Colonic mucosa (tissue), 4 donors: ENCODE data around the gene GAL3ST1. TPM values are rescaled to one million over a fixed set of nuclear protein-coding genes. Genes with fewer than 3 reads are reported as not detected.

ENCODE experiments used
- DNase-seq: peaks from one replicate; pipeline ENCODE4 v3.0.0-alpha.2; 2020
- H3K27ac ChIP-seq: fragments of 200-600 bp; one replicate; pipeline ENCODE4 v1.8.0; 2021
- H3K27me3 ChIP-seq: fragments of 200-600 bp; one replicate; pipeline ENCODE4 v1.8.0; 2021
- H3K36me3 ChIP-seq: fragments of 200-600 bp; one replicate; pipeline ENCODE4 v1.8.0; 2021
- H3K4me1 ChIP-seq: fragments of 200-600 bp; one replicate; pipeline ENCODE4 v1.8.0; 2021; ENCODE audit warnings: mild to moderate bottlenecking
- H3K4me3 ChIP-seq: fragments of 200-600 bp; one replicate; pipeline ENCODE4 v1.8.0; 2021
- H3K9ac ChIP-seq, 2 donors: one replicate each; pipeline ENCODE4 v1.7.0; 2013; ENCODE audit warnings: control low read depth in 2 of 2, low read depth in 2 of 2, low read length in 2 of 2
- H3K9me3 ChIP-seq: fragments of 200-600 bp; one replicate; pipeline ENCODE4 v1.8.0; 2021
- CTCF ChIP-seq: fragments of 200-600 bp; IDR thresholded peaks from one replicate; pipeline ENCODE4 v1.8.0; 2022; ENCODE audit warnings: antibody characterized with exemption, mild to moderate bottlenecking
- intact Hi-C: fragments of 100-400 bp; cut with DNase I; formaldehyde crosslinking; loops from one replicate; pipeline ENCODE4 v1.14.1; 2022
- total RNA-seq, 2 donors: library from RNA; stranded (reverse); fragmentation: NEBNext Ultra II Directional in 1 of 2; extraction: Animal tissue kit (Norgen Biotek cat#: 25700) in 1 of 2; gene quantifications; one replicate each; pipeline ENCODE4 v1.2.1, GENCODE V29; 2021
- donor health status: healthy.
- donor health status: DM: no; HTN: no; CAD: no.
- donor health status: DM: no; HTN: no; CAD: no.

Gene GAL3ST1
- total RNA-seq, 2 donors from 2014 or later: 13.4 to 18.8 TPM

GRCh38 chr22:30519842-30520425, 54.5 kb downstream of the GAL3ST1 start:
- DNase-seq: no peak
- H3K27me3 ChIP-seq: no peaks in the 10 kb centered on the region
- no peaks in the 10 kb centered on the region for H3K9me3 ChIP-seq
- no peak for TF ChIP-seq CTCF
- no peak overlapping the region for H3K27ac ChIP-seq
- H3K4me3 ChIP-seq: no peak overlapping the region
- H3K4me1 ChIP-seq: no peaks in the 10 kb centered on the region
- H3K36me3 ChIP-seq: no peaks in the 10 kb centered on the region
- no peak overlapping the region for H3K9ac ChIP-seq
- intact Hi-C loops: no loop called here

- no peak for TF ChIP-seq CTCF
- H3K27ac ChIP-seq: no peak overlapping the region
- no peak overlapping the region for H3K9ac ChIP-seq
- H3K9me3 ChIP-seq: no peaks in the 10 kb centered on the region
- DNase-seq: no peak
- H3K27me3 ChIP-seq: no peaks in the 10 kb centered on the region
- intact Hi-C loops: no loop called here
- H3K36me3 ChIP-seq: no peaks in the 10 kb centered on the region
- no peaks in the 10 kb centered on the region for H3K4me1 ChIP-seq
- no peak overlapping the region for H3K4me3 ChIP-seq
These were observed 57.7 kb downstream of the GAL3ST1 start for GRCh38 chr22:30516731-30517130.

- intact Hi-C loops: no loop called here
- Histone ChIP-seq H3K9ac (no peak overlapping the region), H3K4me1 (no peaks in the 10 kb centered on the region), H3K4me3 (no peak overlapping the region), H3K27me3 (no peaks in the 10 kb centered on the region), H3K27ac (no peak overlapping the region), H3K9me3 (no peaks in the 10 kb centered on the region), H3K36me3 (no peaks in the 10 kb centered on the region)
- TF ChIP-seq CTCF: no peak
- DNase-seq: no peak
These were observed 58.2 kb downstream of the GAL3ST1 start for GRCh38 chr22:30516273-30516672.

GRCh38 chr22:30514252-30514651, 60.2 kb downstream of the GAL3ST1 start:
- Histone ChIP-seq H3K9me3 (no peaks in the 10 kb centered on the region), H3K9ac (no peak overlapping the region), H3K4me3 (no peak overlapping the region), H3K27me3 (no peaks in the 10 kb centered on the region), H3K27ac (no peak overlapping the region), H3K36me3 (no peaks in the 10 kb centered on the region), H3K4me1 (no peaks in the 10 kb centered on the region)
- intact Hi-C loops: no loop called here
- DNase-seq: no peak
- no peak for TF ChIP-seq CTCF

- Histone ChIP-seq H3K9ac (no peak overlapping the region), H3K27me3 (no peaks in the 10 kb centered on the region), H3K9me3 (no peaks in the 10 kb centered on the region), H3K27ac (no peak overlapping the region), H3K4me3 (no peak overlapping the region), H3K4me1 (no peaks in the 10 kb centered on the region), H3K36me3 (no peaks in the 10 kb centered on the region)
- TF ChIP-seq CTCF: no peak
- DNase-seq: no peak
- intact Hi-C loops: no loop called here
These were observed 61.0 kb downstream of the GAL3ST1 start for GRCh38 chr22:30513462-30513861.

- Histone ChIP-seq H3K36me3 (no peaks in the 10 kb centered on the region), H3K27ac (no peak overlapping the region), H3K27me3 (no peaks in the 10 kb centered on the region), H3K9me3 (no peaks in the 10 kb centered on the region), H3K4me3 (no peak overlapping the region), H3K9ac (no peak overlapping the region), H3K4me1 (no peaks in the 10 kb centered on the region)
- intact Hi-C loops: no loop called here
- TF ChIP-seq CTCF: no peak
- no peak for DNase-seq
These were observed 62.6 kb downstream of the GAL3ST1 start for GRCh38 chr22:30511911-30512310.
